Esophagus (tissue), 2 donors: ENCODE results near the gene GZMM. TPM values are rescaled to one million over a fixed set of nuclear protein-coding genes. Genes with fewer than 3 reads are reported as not detected.

Source experiments
- H3K27ac ChIP-seq, 2 donors: one replicate each; pipeline ENCODE4 v1.5.1; 2013; ENCODE audit warnings: low read depth in 2 of 2, mild to moderate bottlenecking in 2 of 2, inconsistent platforms in 1 of 2, low read length in 1 of 2, moderate library complexity in 1 of 2
- H3K27me3 ChIP-seq, 2 donors: one replicate each; pipeline ENCODE4 v1.6.1; 2013; ENCODE audit warnings: low read length in 2 of 2, control low read depth in 1 of 2, mild to moderate bottlenecking in 1 of 2; ENCODE audit not compliant: insufficient read depth in 2 of 2, control insufficient read depth in 1 of 2
- H3K36me3 ChIP-seq, 2 donors: one replicate each; pipeline ENCODE4 v1.6.1; 2013; ENCODE audit warnings: low read length in 1 of 2; ENCODE audit not compliant: control insufficient read depth in 2 of 2, insufficient read depth in 2 of 2
- H3K4me1 ChIP-seq, 2 donors: one replicate each; pipeline ENCODE4 v1.6.1; 2013; ENCODE audit warnings: low read length in 1 of 2; ENCODE audit not compliant: control insufficient read depth in 2 of 2, insufficient read depth in 2 of 2
- H3K4me3 ChIP-seq, 2 donors: one replicate each; pipeline ENCODE4 v1.5.1; 2013; ENCODE audit warnings: low read length in 2 of 2, mild to moderate bottlenecking in 2 of 2, low read depth in 1 of 2, moderate library complexity in 1 of 2
- H3K9me3 ChIP-seq, 2 donors: one replicate each; pipeline ENCODE4 v1.6.1; 2013; ENCODE audit warnings: mild to moderate bottlenecking in 2 of 2, low read depth in 1 of 2, low read length in 1 of 2, moderate library complexity in 1 of 2; ENCODE audit not compliant: control insufficient read depth in 2 of 2, insufficient read depth in 1 of 2
- WGBS, 2 donors: extraction: QIAGEN DNeasy Blood & Tissue Kit; methylation state at CpG; one replicate each; pipeline ENCODE4 v1.1.7; 2013; 5-methylcytosine and 5-hydroxymethylcytosine counted together
- polyA plus RNA-seq, 2 donors: library from polyadenylated mRNA; stranded (reverse); fragments of 200-250 nt; gene quantifications; one replicate each; pipeline ENCODE4 v1.2.3, GENCODE V29; 2013
- donor health status: healthy with polysubstance abuse.
- donor health status: Bipolar disorder and iron deficiency.

Gene GZMM
- polyA plus RNA-seq, 2 donors, result 0.86 to 1.1 TPM

DNA sequence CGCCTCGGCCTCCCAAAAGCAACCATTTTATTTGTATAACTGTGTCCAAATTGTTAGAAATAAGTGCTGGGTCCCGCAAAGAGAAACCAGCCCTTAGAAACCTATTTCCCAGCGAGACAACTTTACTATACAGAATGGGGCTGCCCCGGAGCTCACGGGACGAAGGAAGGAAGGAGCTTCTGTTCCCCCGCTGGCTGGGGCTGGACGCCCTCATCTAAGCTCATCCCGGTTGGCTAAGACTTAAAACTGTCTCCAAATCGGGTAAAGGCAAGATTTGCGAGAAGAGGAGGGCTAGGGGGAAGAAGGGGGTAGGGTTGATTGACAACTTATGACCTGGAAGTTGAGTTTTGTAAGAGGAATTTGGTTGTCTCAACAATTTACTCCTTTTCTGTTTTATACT is 16.3 kb downstream of the GZMM start:
- Histone ChIP-seq H3K9me3 (no peaks in the 10 kb centered on the region), H3K36me3 (no peaks in the 10 kb centered on the region), H3K27ac (no peak overlapping the region), H3K27me3 (no peaks in the 10 kb centered on the region), H3K4me3 (no peak overlapping the region), H3K4me1 (no peaks in the 10 kb centered on the region)
- WGBS, 2 donors, result 78 to 83% methylated on average over 12 of the region's 12 CpGs

DNA sequence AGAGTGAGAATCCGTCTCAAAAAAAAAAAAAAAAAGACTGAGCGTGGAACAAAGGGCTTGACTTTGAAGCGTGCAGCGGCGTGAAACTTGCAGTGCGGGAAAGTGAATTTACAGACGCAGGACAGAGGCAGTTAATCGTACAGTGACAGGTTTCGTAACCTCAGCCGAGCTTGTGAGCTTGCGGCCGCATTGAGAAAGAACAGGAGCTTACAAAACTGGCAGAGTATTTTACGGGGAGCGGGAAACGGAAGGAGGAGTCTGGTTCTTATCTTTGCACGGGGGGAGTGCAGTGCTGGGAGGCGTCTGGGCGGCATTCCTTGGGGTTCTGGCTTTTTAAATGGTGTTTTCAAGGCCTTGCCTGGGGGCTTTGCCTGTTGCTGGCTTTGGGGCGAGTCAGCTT is 22.6 kb downstream of the GZMM start:
- Histone ChIP-seq H3K36me3 (no peaks in the 10 kb centered on the region), H3K27me3 (no peaks in the 10 kb centered on the region), H3K27ac (no peak overlapping the region), H3K4me3 (no peak overlapping the region), H3K4me1 (peaks cover 2 to 3% of the 10 kb centered on the region in 2 donors), H3K9me3 (no peaks in the 10 kb centered on the region)
- 75 to 81% methylated on average over 18 of the region's 19 CpGs for WGBS, 2 donors

DNA sequence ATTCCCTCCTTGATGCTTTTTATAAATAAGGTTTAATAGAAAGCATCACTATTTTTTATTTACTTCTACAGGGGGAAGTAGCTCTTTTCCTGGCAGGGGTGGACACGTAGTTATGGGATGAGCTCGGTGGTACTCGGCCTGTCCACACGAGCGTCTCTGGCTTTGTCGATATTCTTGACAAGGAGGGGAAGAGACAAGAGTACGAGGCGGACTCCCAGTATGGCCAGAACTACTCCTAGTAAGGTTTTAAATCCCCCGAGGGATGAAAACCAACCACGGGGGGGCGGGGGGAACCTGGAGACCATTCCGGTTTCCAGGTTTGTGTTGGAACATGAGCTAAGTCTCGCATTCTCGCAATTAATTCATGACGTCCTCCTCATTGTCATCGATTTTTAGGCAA is 23.0 kb downstream of the GZMM start:
- 84 to 85% methylated on average over 16 of the region's 16 CpGs for WGBS, 2 donors
- Histone ChIP-seq H3K9me3 (no peaks in the 10 kb centered on the region), H3K4me1 (peaks cover 2 to 3% of the 10 kb centered on the region in 2 donors), H3K36me3 (no peaks in the 10 kb centered on the region), H3K4me3 (no peak overlapping the region), H3K27ac (no peak overlapping the region), H3K27me3 (no peaks in the 10 kb centered on the region)

DNA sequence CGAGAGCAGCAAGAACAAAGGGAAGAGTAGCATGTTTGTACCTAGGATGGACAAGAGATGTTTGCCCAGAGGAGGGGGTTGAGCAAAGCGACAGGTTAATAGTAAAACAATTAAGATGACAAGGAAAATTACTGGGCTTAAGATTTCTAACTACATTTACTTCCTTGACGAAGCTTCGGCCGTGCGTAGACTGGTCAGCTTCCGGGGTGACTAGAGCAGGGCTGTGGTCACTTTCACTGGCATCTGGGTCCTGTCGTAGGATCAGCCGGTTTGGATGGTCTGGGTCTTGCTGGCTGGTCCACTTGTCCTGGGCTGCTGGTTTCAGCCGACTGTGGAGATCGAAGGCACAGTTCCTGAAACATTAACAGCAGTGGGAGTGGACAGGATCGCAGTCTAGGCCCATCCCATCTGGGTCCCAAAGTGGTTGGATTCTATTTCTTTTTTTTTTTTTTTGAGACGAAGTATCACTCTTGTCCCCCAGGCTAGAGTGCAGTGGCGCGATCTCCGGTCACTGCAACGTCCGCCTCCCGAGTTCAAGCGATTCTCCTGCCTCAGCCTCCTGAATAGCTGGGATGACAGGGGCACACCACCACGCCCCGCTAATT is 23.5 kb downstream of the GZMM start:
- H3K9me3 ChIP-seq, result no peaks in the 10 kb centered on the region
- no peaks in the 10 kb centered on the region for H3K36me3 ChIP-seq
- WGBS, 2 donors, result 92% methylated on average over 21 to 22 of the region's 22 CpGs
- H3K4me3 ChIP-seq, result no peak overlapping the region
- H3K4me1 ChIP-seq, result peaks cover 2 to 3% of the 10 kb centered on the region in 2 donors
- H3K27me3 ChIP-seq, result no peaks in the 10 kb centered on the region
- H3K27ac ChIP-seq, result no peak overlapping the region

DNA sequence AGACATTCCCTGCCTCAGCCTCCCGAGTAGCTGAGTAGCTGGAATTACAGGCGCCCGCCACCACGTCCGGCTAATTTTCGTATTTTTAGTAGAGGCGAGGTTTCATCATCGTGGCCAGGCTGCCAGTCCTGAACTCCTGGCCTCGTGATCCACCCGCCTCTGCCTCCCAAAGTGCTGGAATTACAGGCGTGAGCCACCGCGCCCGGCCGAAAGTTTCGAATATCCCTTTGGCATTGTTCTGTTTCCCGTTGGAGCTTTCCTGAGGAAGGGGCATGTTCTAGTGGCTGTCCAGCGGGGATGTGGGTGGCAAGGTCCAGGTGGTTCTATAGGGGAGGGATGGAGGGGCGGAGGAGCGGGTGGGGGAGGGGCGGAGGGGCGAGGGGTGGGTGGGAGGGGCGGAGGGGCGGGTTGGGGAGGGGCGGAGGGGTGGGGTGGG is 26.4 kb downstream of the GZMM start:
- Histone ChIP-seq H3K4me1 (peaks cover 9 to 16% of the 10 kb centered on the region in 2 donors), H3K27ac (no peak overlapping the region)

DNA sequence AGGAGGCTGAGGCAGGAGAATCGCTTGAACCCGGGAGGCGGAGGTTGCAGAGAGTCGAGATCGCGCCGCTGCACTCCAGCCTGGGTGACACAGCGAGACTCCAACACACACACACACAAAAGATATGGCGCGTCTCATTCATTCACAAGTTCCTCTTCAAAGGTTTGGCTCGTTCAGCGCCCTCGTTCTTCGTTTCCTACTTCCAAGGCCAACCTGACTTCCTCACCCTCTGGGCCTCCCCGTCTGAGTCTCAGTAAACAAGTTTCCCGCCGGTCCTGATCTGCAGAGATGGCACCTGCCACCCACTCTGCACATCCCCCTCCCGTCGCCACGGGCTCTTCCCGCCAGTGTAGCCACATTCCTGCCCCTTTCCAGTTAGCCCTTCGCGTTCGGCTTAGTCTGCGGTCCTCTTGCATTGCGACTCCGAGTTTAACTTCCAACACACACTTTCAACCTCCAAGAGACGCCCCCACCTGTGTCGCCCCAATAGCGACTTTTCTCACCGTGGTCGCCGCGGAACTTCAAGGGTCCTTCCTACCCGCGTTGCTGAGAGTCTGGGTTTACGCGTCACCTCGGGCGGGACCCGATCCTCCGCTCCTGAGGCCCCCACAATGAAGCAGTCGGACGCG is 27.2 kb downstream of the GZMM start:
- Histone ChIP-seq H3K4me1 (peaks cover 16 to 21% of the 10 kb centered on the region in 2 donors), H3K4me3 (peak overlapping the region; percentile 27 to 44), H3K27ac (peak overlapping the region; percentile 90 to 98), H3K36me3 (no peaks in the 10 kb centered on the region), H3K27me3 (no peaks in the 10 kb centered on the region), H3K9me3 (no peaks in the 10 kb centered on the region)
- 1 to 3% methylated on average over 42 to 45 of the region's 45 CpGs for WGBS, 2 donors

More for the DNA sequence above, 26.4 kb downstream of the GZMM start:
- no peak overlapping the region for H3K4me3 ChIP-seq
- no peaks in the 10 kb centered on the region for H3K9me3 ChIP-seq
- no peaks in the 10 kb centered on the region for H3K27me3 ChIP-seq
- 74 to 76% methylated on average over 18 of the region's 25 CpGs for whole genome bisulfite sequencing, 2 donors
- H3K36me3 ChIP-seq, result no peaks in the 10 kb centered on the region

DNA sequence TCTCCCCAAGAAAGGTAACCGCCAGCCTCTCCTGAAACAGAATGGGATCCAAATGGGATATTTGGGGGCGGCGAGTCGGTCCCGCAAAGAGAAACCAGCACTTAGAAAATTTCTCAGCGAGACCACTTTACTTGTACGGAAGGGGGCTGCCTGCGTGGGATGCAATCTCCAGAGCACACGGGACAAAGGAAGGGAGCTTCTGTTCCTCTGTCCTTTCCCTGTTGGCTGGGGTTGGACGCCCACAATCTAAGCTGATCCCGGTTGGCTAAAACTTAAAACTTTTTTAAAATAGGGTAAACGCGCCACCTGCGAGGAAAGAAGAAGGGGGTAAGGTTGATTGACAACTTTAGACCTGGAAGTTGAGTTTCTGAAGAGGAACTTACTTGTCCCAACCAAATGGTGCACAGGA is 27.7 kb downstream of the GZMM start:
- Histone ChIP-seq H3K27ac (peak overlapping the region; percentile 90 to 98), H3K4me3 (peak overlapping the region; percentile 27 to 44), H3K36me3 (no peaks in the 10 kb centered on the region), H3K4me1 (peaks cover 19 to 24% of the 10 kb centered on the region in 2 donors), H3K27me3 (no peaks in the 10 kb centered on the region), H3K9me3 (no peaks in the 10 kb centered on the region)
- WGBS, 2 donors, result 0 to 1% methylated on average over 14 of the region's 14 CpGs

DNA sequence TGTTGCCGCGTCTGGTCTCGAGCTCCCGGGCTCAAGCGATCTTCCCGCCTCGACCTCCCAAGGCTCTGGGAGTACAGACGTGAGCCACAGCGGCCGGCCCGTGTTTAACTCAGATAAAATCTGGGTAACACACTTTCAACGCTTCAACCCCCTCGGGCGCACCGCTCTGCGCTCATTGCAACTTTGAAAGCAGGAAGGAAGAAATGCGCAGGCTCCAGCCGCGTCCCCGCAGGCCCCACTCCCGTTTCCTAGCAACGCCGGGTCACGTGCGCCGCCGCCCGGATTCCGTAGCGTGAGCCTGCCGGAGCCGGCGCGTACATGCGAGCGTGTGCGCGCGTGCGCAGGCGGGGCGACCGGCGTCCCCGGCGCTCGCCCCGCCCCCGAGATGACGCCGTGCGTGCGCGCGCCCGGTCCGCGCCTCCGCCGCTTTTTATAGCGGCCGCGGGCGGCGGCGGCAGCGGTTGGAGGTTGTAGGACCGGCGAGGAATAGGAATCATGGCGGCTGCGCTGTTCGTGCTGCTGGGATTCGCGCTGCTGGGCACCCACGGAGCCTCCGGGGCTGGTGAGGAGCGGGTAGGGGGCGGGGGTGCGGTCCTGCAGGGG is 28.4 kb downstream of the GZMM start, which contains the start of gene BSG:
BSG (plus strand) TSS at position 457 of the 603 bp plus-strand sequence; CDS start at position 496, 39 bp downstream.
- Histone ChIP-seq H3K27ac (peak within 1 kb of the TSS; percentile 96 to 98), H3K36me3 (peaks cover 0 to 2% of the 10 kb centered on the region in 2 donors), H3K27me3 (no peaks in the 10 kb centered on the region), H3K4me3 (peak within 1 kb of the TSS; percentile 80 to 95), H3K9me3 (no peaks in the 10 kb centered on the region), H3K4me1 (peaks cover 19 to 27% of the 10 kb centered on the region in 2 donors)
- 0% methylated on average over 71 to 79 of the region's 79 CpGs for WGBS, 2 donors

DNA sequence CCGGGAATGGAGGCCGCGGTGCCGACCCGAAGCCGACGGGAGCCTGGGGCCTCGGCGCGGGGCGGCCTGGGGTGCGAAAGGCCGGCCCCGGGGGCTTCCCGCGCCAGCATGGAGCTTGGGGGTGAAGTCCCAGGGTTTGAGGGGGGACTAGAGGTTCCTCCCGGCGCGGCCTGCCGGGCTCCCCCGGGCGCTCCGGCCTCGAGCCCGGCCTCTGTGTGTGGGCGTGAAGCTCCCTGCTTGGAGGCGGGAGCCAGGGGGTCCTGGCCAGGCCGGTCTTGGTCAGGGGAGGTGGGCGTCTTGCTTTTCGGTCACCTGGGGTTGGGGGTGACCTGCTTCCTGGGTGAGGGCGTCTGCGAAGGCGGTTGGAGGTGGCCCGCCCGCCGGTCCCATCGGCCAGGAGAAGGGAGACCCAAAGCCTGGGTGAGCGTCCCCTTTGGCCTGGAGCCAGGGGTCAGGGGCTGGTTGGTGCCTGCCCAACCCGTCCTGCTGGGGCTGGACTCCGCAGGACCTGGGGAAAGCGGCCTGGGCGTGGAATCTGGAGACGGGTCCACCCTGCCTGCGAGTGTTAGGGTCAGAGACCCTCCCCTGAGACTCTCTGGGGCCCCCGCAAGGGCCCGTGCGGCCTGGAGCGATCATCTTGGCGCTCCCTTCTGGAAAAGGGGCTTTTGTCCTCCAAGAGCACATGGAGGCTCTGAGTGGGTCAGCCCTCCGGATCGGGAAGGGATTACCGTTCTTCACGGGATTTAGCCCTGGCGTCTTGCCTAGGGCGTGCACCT is 29.1 kb downstream of the GZMM start:
- 0 to 1% methylated on average over 39 to 55 of the region's 55 CpGs for WGBS, 2 donors
- H3K9me3 ChIP-seq, result no peaks in the 10 kb centered on the region
- H3K36me3 ChIP-seq, result peaks cover 0 to 5% of the 10 kb centered on the region in 2 donors
- peak overlapping the region; percentile 80 to 95 for H3K4me3 ChIP-seq
- H3K4me1 ChIP-seq, result peaks cover 19 to 31% of the 10 kb centered on the region in 2 donors
- H3K27me3 ChIP-seq, result no peaks in the 10 kb centered on the region
- peak overlapping the region; percentile 90 to 92 for H3K27ac ChIP-seq
